Keratinocyte (primary cell): ENCODE measurements around the gene TSPAN4. TPM values are rescaled to one million over a fixed set of nuclear protein-coding genes. Genes with fewer than 3 reads are reported as not detected.
A peak's percentile ranks its signal among the peaks of the same experiment; 100 is the strongest.

ENCODE experiments used
- DNase-seq: peaks from one replicate; pipeline ENCODE4 v3.0.0-alpha.2; 2011; ENCODE audit warnings: low read depth, missing footprints, low spot score
- FAIRE-seq: peaks from 2 replicates; lab custom pipeline; 2011; peaks lifted over from hg19 to GRCh38; lab: Jason Lieb, UNC
- H2AFZ ChIP-seq: 2 replicates; pipeline ENCODE4 v1.6.0; 2012; ENCODE audit warnings: low read length, control low read depth, inconsistent platforms; ENCODE audit not compliant: control insufficient read depth
- H3K27ac ChIP-seq: 2 replicates; pipeline ENCODE4 v1.5.1; 2011; ENCODE audit warnings: low read length; ENCODE audit not compliant: control insufficient read depth, insufficient read depth
- H3K27me3 ChIP-seq: 3 replicates; pipeline ENCODE4 v1.6.0; 2011; ENCODE audit warnings: low read length; ENCODE audit not compliant: control insufficient read depth, insufficient read depth; ENCODE audit errors: extremely low read depth
- H3K36me3 ChIP-seq, 2 experiments: 2 replicates in 1 of 2; 3 replicates in 1 of 2; pipeline ENCODE4 v1.5.1; 2011; ENCODE audit warnings: low read length in 2 of 2, mild to moderate bottlenecking in 1 of 2; ENCODE audit not compliant: control insufficient read depth in 2 of 2, insufficient read depth in 2 of 2; ENCODE audit errors: extremely low read depth in 1 of 2
- H3K4me1 ChIP-seq: 3 replicates; pipeline ENCODE4 v1.5.1; 2011; ENCODE audit warnings: low read length; ENCODE audit not compliant: control insufficient read depth, insufficient read depth; ENCODE audit errors: extremely low read depth
- H3K4me2 ChIP-seq: 3 replicates; pipeline ENCODE4 v1.6.0; 2011; ENCODE audit warnings: low read depth, low read length; ENCODE audit not compliant: control insufficient read depth, insufficient read depth; ENCODE audit errors: extremely low read depth
- H3K4me3 ChIP-seq, 3 experiments: fragments of 200-600 bp in 1 of 3; sonication (generic) in 1 of 3; 2 replicates in 2 of 3; 3 replicates in 1 of 3; pipeline ENCODE4 v1.5.1; 2011 to 2016; ENCODE audit warnings: low read length in 3 of 3, mild to moderate bottlenecking in 3 of 3, control low read depth in 2 of 3, inconsistent platforms in 1 of 3, low read depth in 1 of 3, mixed read lengths in 1 of 3, mixed run types in 1 of 3, moderate library complexity in 1 of 3; ENCODE audit not compliant: control insufficient read depth in 2 of 3, insufficient read depth in 2 of 3; ENCODE audit errors: extremely low read depth in 1 of 3
- H3K79me2 ChIP-seq: 2 replicates; pipeline ENCODE4 v1.6.0; 2012; ENCODE audit warnings: low read length; ENCODE audit not compliant: control insufficient read depth, insufficient read depth
- H3K9ac ChIP-seq: 3 replicates; pipeline ENCODE4 v1.6.0; 2011; ENCODE audit warnings: low read length; ENCODE audit not compliant: control insufficient read depth, insufficient read depth; ENCODE audit errors: extremely low read depth
- H3K9me1 ChIP-seq: 3 replicates; pipeline ENCODE4 v1.6.0; 2011; ENCODE audit warnings: low read length; ENCODE audit not compliant: control insufficient read depth, insufficient read depth; ENCODE audit errors: extremely low read depth
- H3K9me3 ChIP-seq: 2 replicates; pipeline ENCODE4 v1.5.1; 2012; ENCODE audit warnings: low read depth, low read length; ENCODE audit not compliant: control insufficient read depth
- H4K20me1 ChIP-seq: 3 replicates; pipeline ENCODE4 v1.6.0; 2011; ENCODE audit warnings: low read length; ENCODE audit not compliant: control insufficient read depth, insufficient read depth; ENCODE audit errors: extremely low read depth
- CTCF ChIP-seq, 3 experiments: IDR thresholded peaks in 1 of 3; conservative IDR thresholded peaks in 1 of 3; optimal IDR thresholded peaks in 1 of 3; 2 replicates in 2 of 3; 3 replicates in 1 of 3; pipeline versions ENCODE3 to v1.5.1; 2011; ENCODE audit warnings: low read length in 3 of 3, mild to moderate bottlenecking in 3 of 3, moderate library complexity in 2 of 3, control low read depth in 1 of 3, inconsistent platforms in 1 of 3; ENCODE audit not compliant: insufficient read depth in 2 of 3; ENCODE audit errors: extremely low read depth in 1 of 3
- EZH2 ChIP-seq: IDR thresholded peaks from one replicate; pipeline ENCODE4 v1.6.1; 2012; ENCODE audit warnings: inconsistent platforms, mild to moderate bottlenecking, low read length, moderate library complexity
- dilution Hi-C: fragments of 300-500 bp; cut with MboI; formaldehyde crosslinking; loops from one replicate; pipeline ENCODE4 v1.7.0; 2020; ENCODE audit warnings: low sequenced_read_pairs; ENCODE audit not compliant: extremely low pct_ligation_motif_present
- polyA plus RNA-seq, 5 experiments: library from polyadenylated mRNA; depleted of rRNA in 3 of 5; stranded (reverse) in 3 of 5; stranded (forward) in 1 of 5; unstranded in 1 of 5; fragments of >200 nt; gene quantifications; 1 replicate in 1 of 5; 2 replicates in 3 of 5; 3 replicates in 1 of 5; pipeline versions ENCODE4 v1.2.1 to v1.2.3, GENCODE V29; 2011 to 2012; ENCODE audit warnings: missing spikeins in 2 of 5, low read depth in 1 of 5, low replicate concordance in 1 of 5

TSPAN4 gene
- polyA plus RNA-seq, 1 donor (not counting 4 experiments of a cell fraction or from before 2014, with no cell fraction given): 42.1 TPM

GRCh38 chr11:793556-793955 is 49.1 kb upstream of the TSPAN4 start:
- Histone ChIP-seq H3K4me1 (peaks cover 17% of the 10 kb centered on the region), H2AFZ (no peak overlapping the region), H3K27ac (no peak overlapping the region), H3K27me3 (peaks cover 8% of the 10 kb centered on the region), H3K36me3 (peaks cover 8 to 11% of the 10 kb centered on the region in 2 experiments), H3K4me2 (no peak overlapping the region), H3K79me2 (no peaks in the 10 kb centered on the region), H4K20me1 (no peaks in the 10 kb centered on the region), H3K9me1 (no peaks in the 10 kb centered on the region), H3K4me3 (no peak overlapping the region), H3K9me3 (no peaks in the 10 kb centered on the region), H3K9ac (no peak overlapping the region)
- FAIRE-seq: no peak
- dilution Hi-C loops: no loop called here
- DNase-seq: no peak
- TF ChIP-seq EZH2: no peak
- TF ChIP-seq CTCF (optimal IDR thresholded peaks at IDR 0.05 in 1 of 3, IDR thresholded peaks at IDR 0.05 in 1 of 3, conservative IDR thresholded peaks at IDR 0.05 in 1 of 3; ENCODE audit: extremely low read depth in 1 of 3, insufficient read depth in 2 of 3, low read length in 3 of 3): no peak

GRCh38 chr11:794013-794765 is 48.5 kb upstream of the TSPAN4 start:
- H3K79me2 ChIP-seq: no peaks in the 10 kb centered on the region
- H3K9me3 ChIP-seq: no peaks in the 10 kb centered on the region
- no peak overlapping the region for H3K4me3 ChIP-seq
- TF ChIP-seq CTCF (optimal IDR thresholded peaks at IDR 0.05 in 1 of 3, IDR thresholded peaks at IDR 0.05 in 1 of 3, conservative IDR thresholded peaks at IDR 0.05 in 1 of 3; ENCODE audit: extremely low read depth in 1 of 3, insufficient read depth in 2 of 3, low read length in 3 of 3) (no peak), EZH2 (no peak)
- peak overlapping the region; percentile 96 for H3K4me2 ChIP-seq
- H4K20me1 ChIP-seq: no peaks in the 10 kb centered on the region
- dilution Hi-C loops: no loop called here
- no peak overlapping the region for H3K27ac ChIP-seq
- H3K27me3 ChIP-seq: peaks cover 2% of the 10 kb centered on the region
- DNase-seq (no peak), FAIRE-seq (no peak)
- no peak overlapping the region for H3K9ac ChIP-seq
- peaks cover 8 to 11% of the 10 kb centered on the region in 2 experiments for H3K36me3 ChIP-seq
- H3K4me1 ChIP-seq: peaks cover 17% of the 10 kb centered on the region
- no peak overlapping the region for H2AFZ ChIP-seq
- no peaks in the 10 kb centered on the region for H3K9me1 ChIP-seq
